Breast epithelium (tissue), 3 donors: ENCODE results near the gene FEN1.

Source experiments
- CTCF ChIP-seq, 3 donors: fragments of 450-650 bp; IDR thresholded peaks; one replicate each; pipeline ENCODE4 v1.5.1; 2016 to 2017; ENCODE audit warnings: antibody characterized with exemption in 3 of 3, mild to moderate bottlenecking in 3 of 3, moderate library complexity in 3 of 3
- POLR2A ChIP-seq: fragments of 450-650 bp; IDR thresholded peaks from one replicate; pipeline ENCODE4 v1.6.1; 2016; ENCODE audit warnings: antibody characterized with exemption, mild to moderate bottlenecking, moderate library complexity

- TF ChIP-seq CTCF (IDR thresholded peaks at IDR 0.05) (no peak), POLR2A (no peak)
Observed at GRCh38 chr11:61746442-61747191, 46.1 kb upstream of the FEN1 start.
